PFSK-1 (cell line): Measurements from ENCODE around the gene FSTL1.

Source experiments
- FOXP2 ChIP-seq: optimal IDR thresholded peaks from 2 replicates; pipeline ENCODE3; 2011; ENCODE audit warnings: borderline replicate concordance, control low read depth, inconsistent platforms; ENCODE audit not compliant: insufficient read depth; ENCODE audit errors: extremely low read length, extremely low read depth
- REST ChIP-seq, 2 experiments: IDR thresholded peaks; 2 replicates each; pipeline versions ENCODE4 v1.6.1 to v1.8.0; 2011 to 2012; ENCODE audit warnings: low read depth in 2 of 2, low read length in 2 of 2, control low read depth in 1 of 2, inconsistent platforms in 1 of 2, mild to moderate bottlenecking in 1 of 2, moderate library complexity in 1 of 2; ENCODE audit not compliant: insufficient read depth in 1 of 2
- TAF1 ChIP-seq: IDR thresholded peaks from 2 replicates; pipeline ENCODE4 v1.6.1; 2012; ENCODE audit warnings: low read length, control low read depth, borderline replicate concordance; ENCODE audit not compliant: insufficient read depth

- TF ChIP-seq FOXP2 (no peak), TAF1 (no peak), REST (IDR thresholded peaks at IDR 0.05; ENCODE audit: insufficient read depth in 1 of 2, low read depth in 2 of 2, low read length in 2 of 2) (no peak)
Measured at GRCh38 chr3:120460862-120461261, 10.1 kb upstream of the FSTL1 start.
